Neural progenitor cell (in vitro differentiated cells): Measurements from ENCODE around the gene ST7. TPM values are rescaled to one million over a fixed set of nuclear protein-coding genes. Genes with fewer than 3 reads are reported as not detected.

ENCODE experiments used
- DNase-seq: peaks from one replicate; pipeline ENCODE4 v3.0.0-alpha.2; 2016; ENCODE audit warnings: low spot score
- H2AFZ ChIP-seq: fragments of 200-600 bp; sonication (generic); replicated peaks from 2 replicates; pipeline ENCODE4 v1.6.1; 2016; ENCODE audit warnings: antibody characterized with exemption
- H3F3A ChIP-seq: fragments of 200-600 bp; sonication (generic); 2 replicates; pipeline ENCODE4 v1.6.1; 2016; ENCODE audit warnings: antibody characterized with exemption, low read depth
- H3K27ac ChIP-seq: fragments of 200-600 bp; sonication (generic); 2 replicates; pipeline ENCODE4 v1.5.1; 2016; ENCODE audit warnings: mild to moderate bottlenecking
- H3K27me3 ChIP-seq: fragments of 200-600 bp; sonication (generic); 2 replicates; pipeline ENCODE4 v1.6.1; 2016; ENCODE audit warnings: mild to moderate bottlenecking, moderate library complexity
- H3K36me3 ChIP-seq: fragments of 200-600 bp; sonication (generic); 2 replicates; pipeline ENCODE4 v1.5.1; 2016
- H3K4me1 ChIP-seq: fragments of 200-600 bp; sonication (generic); 2 replicates; pipeline ENCODE4 v1.6.1; 2016; ENCODE audit warnings: mixed run types
- H3K4me2 ChIP-seq: fragments of 200-600 bp; sonication (generic); 2 replicates; pipeline ENCODE4 v1.6.1; 2016
- H3K4me3 ChIP-seq: fragments of 200-600 bp; sonication (generic); 2 replicates; pipeline ENCODE4 v1.5.1; 2016
- H3K79me2 ChIP-seq: fragments of 200-600 bp; sonication (generic); 2 replicates; pipeline ENCODE4 v1.6.1; 2016; ENCODE audit warnings: low read depth
- H3K9ac ChIP-seq: fragments of 200-600 bp; sonication (generic); 2 replicates; pipeline ENCODE4 v1.6.1; 2016
- H3K9me3 ChIP-seq: fragments of 200-600 bp; sonication (generic); 2 replicates; pipeline ENCODE4 v1.5.1; 2016; ENCODE audit warnings: low read depth
- H4K20me1 ChIP-seq: fragments of 200-600 bp; sonication (generic); 2 replicates; pipeline ENCODE4 v1.6.1; 2016; ENCODE audit warnings: low read depth
- H3K27ac Mint-ChIP-seq: 3 replicates; pipeline ENCODE4 v1.8.0; 2021; ENCODE audit warnings: mixed read lengths
- H3K27me3 Mint-ChIP-seq: 2 replicates; pipeline ENCODE4 v1.8.0; 2022; ENCODE audit warnings: low read depth, mild to moderate bottlenecking, inconsistent platforms, moderate library complexity, mixed read lengths; ENCODE audit not compliant: insufficient read depth
- H3K36me3 Mint-ChIP-seq: 3 replicates; pipeline ENCODE4 v1.8.0; 2021; ENCODE audit warnings: mixed read lengths
- H3K4me1 Mint-ChIP-seq: 3 replicates; pipeline ENCODE4 v1.8.0; 2021; ENCODE audit warnings: mixed read lengths
- H3K4me3 Mint-ChIP-seq: 3 replicates; pipeline ENCODE4 v1.8.0; 2021; ENCODE audit warnings: mild to moderate bottlenecking, moderate library complexity, mixed read lengths
- H3K9me3 Mint-ChIP-seq: 3 replicates; pipeline ENCODE4 v1.8.0; 2020; ENCODE audit warnings: mixed read lengths
- EZH2 ChIP-seq: fragments of 200-600 bp; sonication (generic); IDR thresholded peaks from 2 replicates; pipeline ENCODE4 v1.6.1; 2017; ENCODE audit warnings: antibody characterized with exemption, mild to moderate bottlenecking, moderate library complexity
- EZH2phosphoT487 ChIP-seq: fragments of 200-600 bp; sonication (generic); IDR thresholded peaks from 2 replicates; pipeline ENCODE4 v1.6.1; 2017; ENCODE audit warnings: antibody characterized with exemption
- total RNA-seq: library from RNA; depleted of rRNA; stranded (reverse); fragments of >200 nt; gene quantifications from 2 replicates; pipeline ENCODE4 v1.2.3, GENCODE V29; 2015; ENCODE audit warnings: low replicate concordance
- TF ChIP-seq, protein P1 (sequence below): fragments of 200-600 bp; sonication (generic); IDR thresholded peaks from 2 replicates; pipeline ENCODE4 v1.5.1; 2017; ENCODE audit warnings: antibody characterized with exemption, mild to moderate bottlenecking

Gene ST7
- total RNA-seq, 1 donor from 2014 or later: 5.8 TPM

DNA sequence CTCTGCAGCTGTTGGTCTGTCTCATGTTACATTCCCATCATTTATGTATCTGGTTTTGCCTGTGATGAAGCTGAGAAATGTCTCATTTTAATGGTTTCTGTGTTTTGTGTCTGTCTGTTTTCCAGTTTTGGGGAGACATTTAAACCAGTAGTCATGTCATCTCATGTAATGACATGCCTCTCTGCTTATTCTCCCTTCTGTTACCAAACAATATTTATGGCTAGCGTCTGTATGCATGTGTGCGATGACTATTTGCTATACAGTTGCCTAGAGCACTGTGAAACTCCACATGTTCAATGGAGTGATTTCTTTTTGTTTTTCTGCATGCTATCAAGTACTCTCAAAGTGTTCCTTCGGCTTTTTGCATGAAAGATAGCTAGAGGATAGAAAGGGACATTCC lies 132.0 kb downstream of the ST7 start:
- Histone ChIP-seq H3F3A (no peaks in the 10 kb centered on the region), H3K4me1 (peaks cover 7% of the 10 kb centered on the region), H2AFZ (no peak overlapping the region), H3K36me3 (no peaks in the 10 kb centered on the region), H3K4me2 (no peak overlapping the region), H3K27me3 (no peaks in the 10 kb centered on the region), H3K9ac (no peak overlapping the region), H3K4me3 (no peak overlapping the region), H3K79me2 (no peaks in the 10 kb centered on the region), H3K9me3 (no peaks in the 10 kb centered on the region), H4K20me1 (no peaks in the 10 kb centered on the region), H3K27ac (no peak overlapping the region)
- Mint-ChIP-seq H3K27ac (no peak overlapping the region), H3K4me3 (no peak overlapping the region), H3K27me3 (no peaks in the 10 kb centered on the region), H3K4me1 (peaks cover 4% of the 10 kb centered on the region), H3K36me3 (no peaks in the 10 kb centered on the region), H3K9me3 (no peaks in the 10 kb centered on the region)
- DNase-seq: no peak
- TF ChIP-seq EZH2phosphoT487 (no peak), EZH2 (no peak)
- TF ChIP-seq, protein P1, sequence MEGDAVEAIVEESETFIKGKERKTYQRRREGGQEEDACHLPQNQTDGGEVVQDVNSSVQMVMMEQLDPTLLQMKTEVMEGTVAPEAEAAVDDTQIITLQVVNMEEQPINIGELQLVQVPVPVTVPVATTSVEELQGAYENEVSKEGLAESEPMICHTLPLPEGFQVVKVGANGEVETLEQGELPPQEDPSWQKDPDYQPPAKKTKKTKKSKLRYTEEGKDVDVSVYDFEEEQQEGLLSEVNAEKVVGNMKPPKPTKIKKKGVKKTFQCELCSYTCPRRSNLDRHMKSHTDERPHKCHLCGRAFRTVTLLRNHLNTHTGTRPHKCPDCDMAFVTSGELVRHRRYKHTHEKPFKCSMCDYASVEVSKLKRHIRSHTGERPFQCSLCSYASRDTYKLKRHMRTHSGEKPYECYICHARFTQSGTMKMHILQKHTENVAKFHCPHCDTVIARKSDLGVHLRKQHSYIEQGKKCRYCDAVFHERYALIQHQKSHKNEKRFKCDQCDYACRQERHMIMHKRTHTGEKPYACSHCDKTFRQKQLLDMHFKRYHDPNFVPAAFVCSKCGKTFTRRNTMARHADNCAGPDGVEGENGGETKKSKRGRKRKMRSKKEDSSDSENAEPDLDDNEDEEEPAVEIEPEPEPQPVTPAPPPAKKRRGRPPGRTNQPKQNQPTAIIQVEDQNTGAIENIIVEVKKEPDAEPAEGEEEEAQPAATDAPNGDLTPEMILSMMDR: no peak

DNA sequence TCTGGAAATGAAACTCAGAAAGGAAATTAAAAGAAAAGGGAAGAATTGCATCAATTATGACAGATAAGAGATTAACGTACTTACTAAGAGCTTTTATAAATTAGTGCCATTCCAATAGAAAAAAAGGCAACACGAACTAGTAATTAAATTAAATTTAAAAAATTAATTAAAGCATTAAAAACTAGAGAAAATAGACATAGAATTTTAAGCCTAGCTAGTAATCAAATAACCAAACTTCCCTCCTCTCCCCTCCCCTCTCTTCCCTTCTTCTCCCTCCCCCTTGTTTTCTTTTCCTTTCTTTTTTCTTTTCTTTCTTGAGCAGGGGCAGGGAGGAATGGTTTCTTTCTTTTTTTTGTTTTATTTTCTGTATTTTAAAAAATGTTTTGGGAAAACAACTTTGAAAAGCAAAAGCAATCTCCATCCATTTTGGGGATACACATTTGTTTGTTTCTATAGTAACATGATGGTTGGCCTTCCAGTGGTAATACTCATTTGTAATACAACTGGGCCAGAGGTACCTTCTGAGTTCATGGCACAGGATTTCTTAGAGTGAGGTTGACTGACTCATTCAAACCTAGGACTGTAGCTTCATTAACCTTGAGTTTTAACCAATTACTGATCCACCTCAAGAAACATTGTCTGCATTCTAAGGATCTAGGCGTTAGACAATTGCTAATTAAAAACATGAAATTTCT lies 132.6 kb downstream of the ST7 start:
- Histone ChIP-seq H3K4me3 (no peak overlapping the region), H3K4me2 (no peak overlapping the region), H3K9ac (no peak overlapping the region), H2AFZ (no peak overlapping the region), H4K20me1 (no peaks in the 10 kb centered on the region), H3K36me3 (no peaks in the 10 kb centered on the region), H3K4me1 (peaks cover 7% of the 10 kb centered on the region), H3K79me2 (no peaks in the 10 kb centered on the region), H3K9me3 (no peaks in the 10 kb centered on the region), H3F3A (no peaks in the 10 kb centered on the region), H3K27ac (no peak overlapping the region), H3K27me3 (no peaks in the 10 kb centered on the region)
- Mint-ChIP-seq H3K36me3 (no peaks in the 10 kb centered on the region), H3K4me3 (no peak overlapping the region), H3K4me1 (peaks cover 6% of the 10 kb centered on the region), H3K27ac (no peak overlapping the region), H3K9me3 (no peaks in the 10 kb centered on the region), H3K27me3 (no peaks in the 10 kb centered on the region)
- TF ChIP-seq, protein P1: no peak
- TF ChIP-seq EZH2 (no peak), EZH2phosphoT487 (no peak)
- DNase-seq: no peak

DNA sequence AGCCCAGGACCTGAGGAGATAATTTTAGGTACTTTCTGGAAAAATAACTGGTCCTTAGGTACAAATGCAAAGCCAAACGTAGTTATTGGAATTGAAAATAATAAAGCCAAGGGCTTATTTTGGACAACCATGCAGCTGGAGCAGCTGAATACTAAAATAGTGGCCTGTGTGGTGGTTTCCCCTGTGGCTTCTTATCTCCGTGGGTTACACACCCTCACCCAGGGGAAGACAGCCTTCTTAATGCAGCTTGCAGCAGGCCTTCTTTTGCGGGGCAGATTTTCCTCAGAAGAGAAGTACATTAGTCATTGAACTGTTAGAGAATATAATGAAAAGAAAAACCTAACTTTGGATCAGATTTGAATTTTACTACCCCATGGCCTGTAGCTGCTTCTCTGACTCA lies 133.5 kb downstream of the ST7 start:
- H3K36me3 Mint-ChIP-seq: no peaks in the 10 kb centered on the region
- Histone ChIP-seq H3K27ac (no peak overlapping the region), H4K20me1 (no peaks in the 10 kb centered on the region), H3K27me3 (no peaks in the 10 kb centered on the region), H3K9me3 (no peaks in the 10 kb centered on the region), H3K36me3 (no peaks in the 10 kb centered on the region), H2AFZ (no peak overlapping the region), H3K79me2 (no peaks in the 10 kb centered on the region), H3K4me1 (peaks cover 4% of the 10 kb centered on the region), H3K4me3 (no peak overlapping the region), H3F3A (no peaks in the 10 kb centered on the region), H3K9ac (no peak overlapping the region), H3K4me2 (no peak overlapping the region)
- H3K27me3 Mint-ChIP-seq: no peaks in the 10 kb centered on the region
- no peak overlapping the region for H3K27ac Mint-ChIP-seq
- no peak for DNase-seq
- no peak overlapping the region for H3K4me3 Mint-ChIP-seq
- H3K9me3 Mint-ChIP-seq: no peaks in the 10 kb centered on the region
- TF ChIP-seq, protein P1: no peak
- TF ChIP-seq EZH2: no peak
- TF ChIP-seq EZH2phosphoT487: no peak
- peaks cover 5% of the 10 kb centered on the region for H3K4me1 Mint-ChIP-seq
